HL-60 (cell line): ENCODE data around the gene TSACC.

ENCODE experiments used
- POLR2AphosphoS5 ChIP-seq: IDR thresholded peaks from 2 replicates; pipeline ENCODE4 v1.6.1; 2012; ENCODE audit warnings: low read depth
- REST ChIP-seq: IDR thresholded peaks from 2 replicates; pipeline ENCODE4 v1.6.1; 2012; ENCODE audit warnings: low read depth; ENCODE audit not compliant: insufficient replicate concordance
- TF ChIP-seq, protein P1 (sequence below): IDR thresholded peaks from one replicate; pipeline ENCODE4 v1.5.1; 2011; ENCODE audit warnings: low read length, control low read depth, inconsistent platforms; ENCODE audit not compliant: insufficient read depth

GRCh38 chr1:156394835-156395461 is 56.6 kb downstream of the TSACC start:
- TF ChIP-seq POLR2AphosphoS5 (no peak), REST (no peak)
- TF ChIP-seq, protein P1, sequence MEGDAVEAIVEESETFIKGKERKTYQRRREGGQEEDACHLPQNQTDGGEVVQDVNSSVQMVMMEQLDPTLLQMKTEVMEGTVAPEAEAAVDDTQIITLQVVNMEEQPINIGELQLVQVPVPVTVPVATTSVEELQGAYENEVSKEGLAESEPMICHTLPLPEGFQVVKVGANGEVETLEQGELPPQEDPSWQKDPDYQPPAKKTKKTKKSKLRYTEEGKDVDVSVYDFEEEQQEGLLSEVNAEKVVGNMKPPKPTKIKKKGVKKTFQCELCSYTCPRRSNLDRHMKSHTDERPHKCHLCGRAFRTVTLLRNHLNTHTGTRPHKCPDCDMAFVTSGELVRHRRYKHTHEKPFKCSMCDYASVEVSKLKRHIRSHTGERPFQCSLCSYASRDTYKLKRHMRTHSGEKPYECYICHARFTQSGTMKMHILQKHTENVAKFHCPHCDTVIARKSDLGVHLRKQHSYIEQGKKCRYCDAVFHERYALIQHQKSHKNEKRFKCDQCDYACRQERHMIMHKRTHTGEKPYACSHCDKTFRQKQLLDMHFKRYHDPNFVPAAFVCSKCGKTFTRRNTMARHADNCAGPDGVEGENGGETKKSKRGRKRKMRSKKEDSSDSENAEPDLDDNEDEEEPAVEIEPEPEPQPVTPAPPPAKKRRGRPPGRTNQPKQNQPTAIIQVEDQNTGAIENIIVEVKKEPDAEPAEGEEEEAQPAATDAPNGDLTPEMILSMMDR, result no peak
